HL-60 (cell line): ENCODE data around the gene ADCY5.

Experiments
- DNase-seq, 2 experiments: peaks; one replicate each; pipeline ENCODE4 v3.0.0-alpha.2; 2010 to 2020; ENCODE audit warnings: low read depth in 1 of 2, low spot score in 1 of 2
- H3K27ac ChIP-seq: fragments of 250-450 bp; sonication (Bioruptor Pico); replicated peaks from 2 replicates; pipeline ENCODE4 v1.5.1; 2020; ENCODE audit warnings: mild to moderate bottlenecking, moderate library complexity
- H3K27me3 ChIP-seq: fragments of 250-450 bp; sonication (Bioruptor Pico); 2 replicates; pipeline ENCODE4 v1.5.1; 2021; ENCODE audit warnings: mild to moderate bottlenecking, moderate library complexity; ENCODE audit not compliant: insufficient read depth, poor library complexity, severe bottlenecking
- H3K4me3 ChIP-seq: replicated peaks from 2 replicates; pipeline ENCODE4 v1.5.1; 2011; ENCODE audit warnings: mild to moderate bottlenecking, control low read depth, low read length; ENCODE audit not compliant: insufficient read depth
- CTCF ChIP-seq: IDR thresholded peaks from one replicate; pipeline ENCODE4 v1.5.1; 2011; ENCODE audit warnings: low read length, control low read depth, inconsistent platforms; ENCODE audit not compliant: insufficient read depth
- GABPA ChIP-seq: IDR thresholded peaks from 2 replicates; pipeline ENCODE4 v1.6.1; 2012; ENCODE audit warnings: low read depth
- POLR2AphosphoS5 ChIP-seq: IDR thresholded peaks from 2 replicates; pipeline ENCODE4 v1.6.1; 2012; ENCODE audit warnings: low read depth
- REST ChIP-seq: IDR thresholded peaks from 2 replicates; pipeline ENCODE4 v1.6.1; 2012; ENCODE audit warnings: low read depth; ENCODE audit not compliant: insufficient replicate concordance
- SPI1 ChIP-seq: IDR thresholded peaks from 2 replicates; pipeline ENCODE4 v1.6.1; 2012; ENCODE audit warnings: low read depth, mild to moderate bottlenecking, borderline replicate concordance

ADCY5 gene

GRCh38 chr3:123300583-123300982 lies 148.3 kb downstream of the ADCY5 start:
- TF ChIP-seq CTCF (no peak), POLR2AphosphoS5 (no peak), SPI1 (no peak), REST (no peak), GABPA (no peak)
- Histone ChIP-seq H3K27me3 (no peaks in the 10 kb centered on the region), H3K4me3 (no peak overlapping the region), H3K27ac (no peak overlapping the region)
- DNase-seq, result no peak

- Histone ChIP-seq H3K27me3 (no peaks in the 10 kb centered on the region), H3K4me3 (no peak overlapping the region), H3K27ac (no peak overlapping the region)
- no peak for DNase-seq
- TF ChIP-seq CTCF, result no peak
- TF ChIP-seq GABPA, result no peak
- no peak for TF ChIP-seq REST
- no peak for TF ChIP-seq SPI1
- no peak for TF ChIP-seq POLR2AphosphoS5
Observed at GRCh38 chr3:123300056-123300455, 148.8 kb downstream of the ADCY5 start.

- DNase-seq, result no peak
- TF ChIP-seq CTCF, result no peak
- TF ChIP-seq SPI1, result no peak
- no peak for TF ChIP-seq GABPA
- TF ChIP-seq POLR2AphosphoS5, result no peak
- no peak for TF ChIP-seq REST
- Histone ChIP-seq H3K4me3 (no peak overlapping the region), H3K27me3 (no peaks in the 10 kb centered on the region), H3K27ac (no peak overlapping the region)
Observed at GRCh38 chr3:123299581-123299980, 149.3 kb downstream of the ADCY5 start.
